Fibroblast of skin of right biceps (primary cell): ENCODE results near the gene PHKG2.
A peak's percentile ranks its signal among the peaks of the same experiment; 100 is the strongest.

Source experiments
- DNase-seq: peaks from one replicate; pipeline ENCODE4 v3.0.0-alpha.2; 2013

Gene PHKG2

GRCh38 chr16:30758988-30759491 is 10.8 kb downstream of the PHKG2 start:
- DNase-seq, result no peak

- DNase-seq, result no peak
Measured at GRCh38 chr16:30760001-30760559, 11.9 kb downstream of the PHKG2 start.

GRCh38 chr16:30760577-30761426 is 12.6 kb downstream of the PHKG2 start:
- DNase-seq, result no peak

- peak; percentile 19 for DNase-seq
Measured at GRCh38 chr16:30761427-30761927, 13.3 kb downstream of the PHKG2 start.

- peak; percentile 98 for DNase-seq
Measured at GRCh38 chr16:30761928-30762902, 14.0 kb downstream of the PHKG2 start, which contains the start of the genes CFAP119 and RNF40. CFAP119 (minus strand) TSS chr16:30762062; CDS start chr16:30761748, 314 bp downstream. RNF40 (plus strand) TSS chr16:30762322; CDS start chr16:30762546, 224 bp downstream.

- DNase-seq, result no peak
Measured at GRCh38 chr16:30762991-30763725, 14.9 kb downstream of the PHKG2 start.

- no peak for DNase-seq
Measured at GRCh38 chr16:30764086-30764485, 15.9 kb downstream of the PHKG2 start.

GRCh38 chr16:30764816-30765465 is 16.7 kb downstream of the PHKG2 start:
- no peak for DNase-seq

- DNase-seq, result no peak
Measured at GRCh38 chr16:30766206-30766932, 18.1 kb downstream of the PHKG2 start.

- DNase-seq, result no peak
Measured at GRCh38 chr16:30766933-30767284, 18.7 kb downstream of the PHKG2 start.

- no peak for DNase-seq
Measured at GRCh38 chr16:30767767-30768465, 19.7 kb downstream of the PHKG2 start.

- no peak for DNase-seq
Measured at GRCh38 chr16:30768583-30769181, 20.5 kb downstream of the PHKG2 start.

GRCh38 chr16:30769379-30770089 is 21.3 kb downstream of the PHKG2 start:
- no peak for DNase-seq

GRCh38 chr16:30771726-30772125 is 23.5 kb downstream of the PHKG2 start:
- no peak for DNase-seq

- DNase-seq, result no peak
Measured at GRCh38 chr16:30773826-30774225, 25.6 kb downstream of the PHKG2 start.

GRCh38 chr16:30774367-30775130 is 26.3 kb downstream of the PHKG2 start:
- DNase-seq, result no peak

GRCh38 chr16:30775131-30775391 is 26.8 kb downstream of the PHKG2 start:
- DNase-seq, result no peak

- DNase-seq, result peak; percentile 86
Measured at GRCh38 chr16:30775392-30776188, 27.4 kb downstream of the PHKG2 start.
